Measurements from ENCODE around the gene HECW1.

HECW1 gene

GRCh38 chr7:43588477-43589132 is 476.2 kb downstream of the HECW1 start (continued):
- TF ChIP-seq ZNF488 (tag by site-specific recombination; IDR thresholded peaks at IDR 0.05) (no peak), IKZF3 (tag by site-specific recombination; IDR thresholded peaks at IDR 0.05) (no peak), ZBTB6 (tag by site-specific recombination; IDR thresholded peaks at IDR 0.05) (no peak), BCL11B (tag by site-specific recombination; IDR thresholded peaks at IDR 0.05; ENCODE audit: low read depth) (no peak), ZNF157 (tag by site-specific recombination; IDR thresholded peaks at IDR 0.05) (no peak), ZIC2 (tag by site-specific recombination; IDR thresholded peaks at IDR 0.05) (no peak), ZBTB8A (tag by site-specific recombination; IDR thresholded peaks at IDR 0.05) (no peak), ZNF776 (tag by site-specific recombination; IDR thresholded peaks at IDR 0.05; ENCODE audit: borderline replicate concordance) (no peak), FEZF1 (tag by site-specific recombination; IDR thresholded peaks at IDR 0.05) (peak; percentile 51; the same call in 1 of the 2 replicates), SCRT2 (tag by site-specific recombination; IDR thresholded peaks at IDR 0.05) (0 out of 2 replicates have a peak, but pooled peaks have one; percentile 21)
- TF ChIP-seq, protein P1, sequence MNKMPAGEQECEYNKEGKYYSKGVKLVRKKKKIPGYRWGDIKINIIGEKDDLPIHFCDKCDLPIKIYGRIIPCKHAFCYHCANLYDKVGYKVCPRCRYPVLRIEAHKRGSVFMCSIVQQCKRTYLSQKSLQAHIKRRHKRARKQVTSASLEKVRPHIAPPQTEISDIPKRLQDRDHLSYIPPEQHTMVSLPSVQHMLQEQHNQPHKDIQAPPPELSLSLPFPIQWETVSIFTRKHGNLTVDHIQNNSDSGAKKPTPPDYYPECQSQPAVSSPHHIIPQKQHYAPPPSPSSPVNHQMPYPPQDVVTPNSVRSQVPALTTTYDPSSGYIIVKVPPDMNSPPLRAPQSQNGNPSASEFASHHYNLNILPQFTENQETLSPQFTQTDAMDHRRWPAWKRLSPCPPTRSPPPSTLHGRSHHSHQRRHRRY (tag by site-specific recombination; IDR thresholded peaks at IDR 0.05), result no peak
- TF ChIP-seq, protein P2, sequence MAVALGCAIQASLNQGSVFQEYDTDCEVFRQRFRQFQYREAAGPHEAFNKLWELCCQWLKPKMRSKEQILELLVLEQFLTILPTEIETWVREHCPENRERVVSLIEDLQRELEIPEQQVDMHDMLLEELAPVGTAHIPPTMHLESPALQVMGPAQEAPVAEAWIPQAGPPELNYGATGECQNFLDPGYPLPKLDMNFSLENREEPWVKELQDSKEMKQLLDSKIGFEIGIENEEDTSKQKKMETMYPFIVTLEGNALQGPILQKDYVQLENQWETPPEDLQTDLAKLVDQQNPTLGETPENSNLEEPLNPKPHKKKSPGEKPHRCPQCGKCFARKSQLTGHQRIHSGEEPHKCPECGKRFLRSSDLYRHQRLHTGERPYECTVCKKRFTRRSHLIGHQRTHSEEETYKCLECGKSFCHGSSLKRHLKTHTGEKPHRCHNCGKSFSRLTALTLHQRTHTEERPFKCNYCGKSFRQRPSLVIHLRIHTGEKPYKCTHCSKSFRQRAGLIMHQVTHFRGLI (tag by site-specific recombination; IDR thresholded peaks at IDR 0.05), result peak; percentile 59
- TF ChIP-seq, protein P3, sequence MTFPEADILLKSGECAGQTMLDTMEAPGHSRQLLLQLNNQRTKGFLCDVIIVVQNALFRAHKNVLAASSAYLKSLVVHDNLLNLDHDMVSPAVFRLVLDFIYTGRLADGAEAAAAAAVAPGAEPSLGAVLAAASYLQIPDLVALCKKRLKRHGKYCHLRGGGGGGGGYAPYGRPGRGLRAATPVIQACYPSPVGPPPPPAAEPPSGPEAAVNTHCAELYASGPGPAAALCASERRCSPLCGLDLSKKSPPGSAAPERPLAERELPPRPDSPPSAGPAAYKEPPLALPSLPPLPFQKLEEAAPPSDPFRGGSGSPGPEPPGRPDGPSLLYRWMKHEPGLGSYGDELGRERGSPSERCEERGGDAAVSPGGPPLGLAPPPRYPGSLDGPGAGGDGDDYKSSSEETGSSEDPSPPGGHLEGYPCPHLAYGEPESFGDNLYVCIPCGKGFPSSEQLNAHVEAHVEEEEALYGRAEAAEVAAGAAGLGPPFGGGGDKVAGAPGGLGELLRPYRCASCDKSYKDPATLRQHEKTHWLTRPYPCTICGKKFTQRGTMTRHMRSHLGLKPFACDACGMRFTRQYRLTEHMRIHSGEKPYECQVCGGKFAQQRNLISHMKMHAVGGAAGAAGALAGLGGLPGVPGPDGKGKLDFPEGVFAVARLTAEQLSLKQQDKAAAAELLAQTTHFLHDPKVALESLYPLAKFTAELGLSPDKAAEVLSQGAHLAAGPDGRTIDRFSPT (tag by site-specific recombination; IDR thresholded peaks at IDR 0.05), result no peak

GRCh38 chr7:43589133-43589478 is 476.7 kb downstream of the HECW1 start:
- ChIA-PET CTCF (interaction anchor here (1.5 to 3.1 kb wide), 2 partner anchors 111 to 250 kb away, joined by 4 to 12 read pairs; no protein-coding TSS in a partner anchor), POLR2A (no interaction called here)
- Histone ChIP-seq H3K36me3 (ENCODE audit: control insufficient read depth in 2 of 2, insufficient read depth in 1 of 2, low read length in 2 of 2) (no peaks in the 10 kb centered on the region), H3K9me3 (ENCODE audit: control insufficient read depth, insufficient read depth, low read depth, low read length) (no peaks in the 10 kb centered on the region), H3K4me1 (ENCODE audit: control insufficient read depth, insufficient read depth, low read length) (peaks cover 32% of the 10 kb centered on the region), H3K4me3 (ENCODE audit: low read depth, low read length) (no peak overlapping the region), H3K27ac (ENCODE audit: extremely low read depth, low read depth, low read length) (no peak overlapping the region)
- TF ChIP-seq ZNF341 (tag by site-specific recombination; IDR thresholded peaks at IDR 0.05; ENCODE audit: low read depth) (no peak), ZNF24 (tag by site-specific recombination; IDR thresholded peaks at IDR 0.05) (no peak), ZNF560 (tag by site-specific recombination; IDR thresholded peaks at IDR 0.05; ENCODE audit: borderline replicate concordance) (no peak), HOXC10 (CRISPR knock-in tag; IDR thresholded peaks at IDR 0.05) (no peak), ZNF747 (tag by site-specific recombination; IDR thresholded peaks at IDR 0.05) (no peak), ZNF10 (tag by site-specific recombination; IDR thresholded peaks at IDR 0.05) (no peak), ZNF792 (tag by site-specific recombination; IDR thresholded peaks at IDR 0.05) (no peak), ZNF843 (tag by site-specific recombination; IDR thresholded peaks at IDR 0.05) (no peak), ZNF596 (tag by site-specific recombination; IDR thresholded peaks at IDR 0.05) (no peak), ZNF140 (tag by site-specific recombination; IDR thresholded peaks at IDR 0.05) (no peak), RBAK (tag by site-specific recombination; IDR thresholded peaks at IDR 0.05) (no peak), ZNF776 (tag by site-specific recombination; IDR thresholded peaks at IDR 0.05; ENCODE audit: borderline replicate concordance) (no peak), ZFHX2 (tag by site-specific recombination; conservative IDR thresholded peaks at IDR 0.05) (no peak), ZNF785 (tag by site-specific recombination; IDR thresholded peaks at IDR 0.05) (no peak)
- TF ChIP-seq, protein P4, sequence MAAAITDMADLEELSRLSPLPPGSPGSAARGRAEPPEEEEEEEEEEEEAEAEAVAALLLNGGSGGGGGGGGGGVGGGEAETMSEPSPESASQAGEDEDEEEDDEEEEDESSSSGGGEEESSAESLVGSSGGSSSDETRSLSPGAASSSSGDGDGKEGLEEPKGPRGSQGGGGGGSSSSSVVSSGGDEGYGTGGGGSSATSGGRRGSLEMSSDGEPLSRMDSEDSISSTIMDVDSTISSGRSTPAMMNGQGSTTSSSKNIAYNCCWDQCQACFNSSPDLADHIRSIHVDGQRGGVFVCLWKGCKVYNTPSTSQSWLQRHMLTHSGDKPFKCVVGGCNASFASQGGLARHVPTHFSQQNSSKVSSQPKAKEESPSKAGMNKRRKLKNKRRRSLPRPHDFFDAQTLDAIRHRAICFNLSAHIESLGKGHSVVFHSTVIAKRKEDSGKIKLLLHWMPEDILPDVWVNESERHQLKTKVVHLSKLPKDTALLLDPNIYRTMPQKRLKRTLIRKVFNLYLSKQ (tag by site-specific recombination; IDR thresholded peaks at IDR 0.05; ENCODE audit: borderline replicate concordance), result no peak
- TF ChIP-seq, protein P5, sequence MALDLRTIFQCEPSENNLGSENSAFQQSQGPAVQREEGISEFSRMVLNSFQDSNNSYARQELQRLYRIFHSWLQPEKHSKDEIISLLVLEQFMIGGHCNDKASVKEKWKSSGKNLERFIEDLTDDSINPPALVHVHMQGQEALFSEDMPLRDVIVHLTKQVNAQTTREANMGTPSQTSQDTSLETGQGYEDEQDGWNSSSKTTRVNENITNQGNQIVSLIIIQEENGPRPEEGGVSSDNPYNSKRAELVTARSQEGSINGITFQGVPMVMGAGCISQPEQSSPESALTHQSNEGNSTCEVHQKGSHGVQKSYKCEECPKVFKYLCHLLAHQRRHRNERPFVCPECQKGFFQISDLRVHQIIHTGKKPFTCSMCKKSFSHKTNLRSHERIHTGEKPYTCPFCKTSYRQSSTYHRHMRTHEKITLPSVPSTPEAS (tag by site-specific recombination; IDR thresholded peaks at IDR 0.05), result no peak
